ENCODE measurements around the gene RER1.

The RER1 gene

GRCh38 chr1:2432441-2432844, 40.8 kb downstream of the RER1 start:
- H3K4me3 ChIP-seq (ENCODE audit: low read depth, low read length): no peak overlapping the region
- in situ Hi-C loops (cut with HindIII; ENCODE audit: low pct_ligation_motif_present, low sequenced_read_pairs): no loop called here
- no peaks in the 10 kb centered on the region for H3K36me3 ChIP-seq (replicated peaks)
- no peak for DNase-seq
- TF ChIP-seq, protein P1, sequence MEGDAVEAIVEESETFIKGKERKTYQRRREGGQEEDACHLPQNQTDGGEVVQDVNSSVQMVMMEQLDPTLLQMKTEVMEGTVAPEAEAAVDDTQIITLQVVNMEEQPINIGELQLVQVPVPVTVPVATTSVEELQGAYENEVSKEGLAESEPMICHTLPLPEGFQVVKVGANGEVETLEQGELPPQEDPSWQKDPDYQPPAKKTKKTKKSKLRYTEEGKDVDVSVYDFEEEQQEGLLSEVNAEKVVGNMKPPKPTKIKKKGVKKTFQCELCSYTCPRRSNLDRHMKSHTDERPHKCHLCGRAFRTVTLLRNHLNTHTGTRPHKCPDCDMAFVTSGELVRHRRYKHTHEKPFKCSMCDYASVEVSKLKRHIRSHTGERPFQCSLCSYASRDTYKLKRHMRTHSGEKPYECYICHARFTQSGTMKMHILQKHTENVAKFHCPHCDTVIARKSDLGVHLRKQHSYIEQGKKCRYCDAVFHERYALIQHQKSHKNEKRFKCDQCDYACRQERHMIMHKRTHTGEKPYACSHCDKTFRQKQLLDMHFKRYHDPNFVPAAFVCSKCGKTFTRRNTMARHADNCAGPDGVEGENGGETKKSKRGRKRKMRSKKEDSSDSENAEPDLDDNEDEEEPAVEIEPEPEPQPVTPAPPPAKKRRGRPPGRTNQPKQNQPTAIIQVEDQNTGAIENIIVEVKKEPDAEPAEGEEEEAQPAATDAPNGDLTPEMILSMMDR (IDR thresholded peaks at IDR 0.05; ENCODE audit: low read depth, low read length, missing control alignments): no peak
- no peak overlapping the region for H3K27ac ChIP-seq
- H3K27me3 ChIP-seq (replicated peaks): peaks cover 21% of the 10 kb centered on the region

DNA sequence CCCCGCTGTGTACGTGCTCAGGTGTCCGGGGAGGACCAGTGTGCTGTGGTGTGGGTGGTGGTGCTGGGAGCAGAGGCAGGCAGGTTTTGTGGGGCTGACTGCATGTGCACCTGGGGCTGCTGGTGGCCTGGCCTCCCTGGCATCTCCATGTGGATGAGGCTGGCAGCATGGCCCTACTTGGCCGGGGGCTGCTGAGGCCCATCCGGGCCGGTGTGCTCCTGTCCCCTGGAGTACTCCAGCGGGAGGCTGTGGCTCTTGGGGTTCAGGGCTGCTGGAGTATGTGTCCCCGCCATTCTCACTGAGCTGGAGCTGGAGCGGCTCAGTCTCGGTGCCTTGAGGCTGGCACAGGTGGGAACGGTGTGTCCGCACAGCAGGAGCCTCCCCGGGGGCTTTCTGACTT, 41.6 kb downstream of the RER1 start:
- no peak for DNase-seq
- Histone ChIP-seq H3K27me3 (replicated peaks) (peaks cover 21% of the 10 kb centered on the region), H3K4me3 (ENCODE audit: low read depth, low read length) (no peak overlapping the region), H3K27ac (no peak overlapping the region), H3K36me3 (replicated peaks) (no peaks in the 10 kb centered on the region)
- TF ChIP-seq, protein P1 (IDR thresholded peaks at IDR 0.05; ENCODE audit: low read depth, low read length, missing control alignments): no peak
- in situ Hi-C loops (cut with HindIII; ENCODE audit: low pct_ligation_motif_present, low sequenced_read_pairs): no loop called here

DNA sequence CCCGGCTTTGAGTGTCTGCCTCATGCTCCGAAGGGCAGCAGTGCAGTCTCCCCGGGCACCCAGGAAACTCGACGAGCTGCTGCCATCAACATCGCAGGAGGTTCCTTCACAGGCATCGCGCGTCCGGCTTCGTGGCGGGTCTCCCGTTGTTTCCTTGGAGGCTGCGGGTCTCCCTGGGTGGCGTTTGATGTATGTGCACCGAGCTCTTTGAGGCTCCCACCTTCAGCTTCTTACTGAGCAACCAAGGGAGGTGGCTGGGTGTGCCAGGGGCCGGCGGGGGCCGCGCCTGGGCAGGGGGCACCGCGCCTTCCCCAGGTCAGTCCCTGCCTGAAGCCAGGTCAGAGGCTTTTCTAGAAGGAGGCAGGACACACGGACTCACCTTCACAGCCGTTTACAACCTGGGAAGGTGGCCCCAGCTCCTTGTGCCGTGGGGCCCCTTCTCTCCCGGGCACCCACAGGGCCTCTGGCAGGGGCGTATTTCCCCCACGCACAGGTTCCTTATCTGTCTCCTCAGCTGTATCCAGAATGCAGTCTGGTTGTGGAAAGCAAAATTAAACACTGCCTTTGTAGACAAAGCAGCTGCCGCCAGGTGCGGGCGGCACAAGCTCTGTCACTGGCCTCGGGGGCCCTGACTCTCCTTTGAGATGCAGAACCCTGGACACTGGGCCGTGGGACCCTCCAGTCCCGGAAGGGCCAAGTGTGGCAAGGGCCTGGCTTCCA, 42.5 kb downstream of the RER1 start:
- no peak overlapping the region for H3K27ac ChIP-seq
- no peak overlapping the region for H3K4me3 ChIP-seq (ENCODE audit: low read depth, low read length)
- H3K27me3 ChIP-seq (replicated peaks): peaks cover 21% of the 10 kb centered on the region
- in situ Hi-C loops (cut with HindIII; ENCODE audit: low pct_ligation_motif_present, low sequenced_read_pairs): no loop called here
- DNase-seq: no peak
- TF ChIP-seq, protein P1 (IDR thresholded peaks at IDR 0.05; ENCODE audit: low read depth, low read length, missing control alignments): no peak
- H3K36me3 ChIP-seq (replicated peaks): no peaks in the 10 kb centered on the region

- in situ Hi-C loops (cut with HindIII; ENCODE audit: low pct_ligation_motif_present, low sequenced_read_pairs): no loop called here
- no peak overlapping the region for H3K27ac ChIP-seq
- DNase-seq: no peak
- peaks cover 21% of the 10 kb centered on the region for H3K27me3 ChIP-seq (replicated peaks)
- no peaks in the 10 kb centered on the region for H3K36me3 ChIP-seq (replicated peaks)
- H3K4me3 ChIP-seq (ENCODE audit: low read depth, low read length): no peak overlapping the region
- TF ChIP-seq, protein P1 (IDR thresholded peaks at IDR 0.05; ENCODE audit: low read depth, low read length, missing control alignments): no peak
Measured at GRCh38 chr1:2435091-2435490, 43.5 kb downstream of the RER1 start.

DNA sequence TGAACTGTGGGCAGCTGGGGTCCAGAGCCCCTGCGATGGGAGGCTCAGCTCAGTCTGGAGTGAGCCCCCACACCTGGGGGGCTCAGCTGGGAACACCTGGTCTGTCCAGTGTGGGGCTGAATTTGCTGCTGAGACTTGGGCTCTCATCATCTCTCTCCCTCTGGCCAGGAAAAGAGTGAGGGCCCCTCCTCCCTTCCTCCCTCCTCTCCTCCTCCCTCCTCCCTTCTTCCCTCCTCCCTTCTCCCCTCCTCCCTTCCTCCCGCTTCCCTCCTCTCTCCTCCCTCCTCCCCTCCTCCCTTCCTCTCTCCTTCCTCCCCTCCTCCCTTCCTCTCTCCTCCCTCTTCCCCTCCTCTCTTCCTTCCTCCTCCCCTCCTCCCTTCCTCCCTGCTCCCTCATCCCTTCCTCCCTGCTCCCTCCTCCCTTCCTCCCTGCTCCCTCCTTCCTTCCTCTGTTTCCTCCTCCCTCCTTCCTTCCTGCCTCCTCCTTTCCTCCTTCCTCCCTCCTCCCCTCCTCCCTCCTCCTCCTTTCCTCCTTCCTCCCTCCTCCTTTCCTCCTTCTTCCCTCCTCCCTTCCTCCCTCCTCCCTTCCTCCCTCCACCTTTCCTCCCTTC, 44.2 kb downstream of the RER1 start:
- in situ Hi-C loops (cut with HindIII; ENCODE audit: low pct_ligation_motif_present, low sequenced_read_pairs): no loop called here
- Histone ChIP-seq H3K36me3 (replicated peaks) (no peaks in the 10 kb centered on the region), H3K27ac (no peak overlapping the region), H3K27me3 (replicated peaks) (peaks cover 21% of the 10 kb centered on the region), H3K4me3 (ENCODE audit: low read depth, low read length) (no peak overlapping the region)
- DNase-seq: no peak
- TF ChIP-seq, protein P1 (IDR thresholded peaks at IDR 0.05; ENCODE audit: low read depth, low read length, missing control alignments): no peak
